Colon (tissue), 2 donors: Measurements from ENCODE around the gene LSS.
"Not testable (repeated sequence)": the region's sequence is repeated elsewhere in the genome, so short reads cannot be mapped to it uniquely, and the experiment has no call there.

ENCODE experiments used
- FAIRE-seq: peaks from 2 replicates; lab custom pipeline; 2012; peaks lifted over from hg19 to GRCh38; lab: Jason Lieb, UNC
- donor health status: control.
- donor health status: control.

The LSS gene

GRCh38 chr21:46185716-46186115 is 42.9 kb downstream of the LSS start:
- no peak for FAIRE-seq

GRCh38 chr21:46184625-46185555 is 43.7 kb downstream of the LSS start:
- FAIRE-seq, result no peak

GRCh38 chr21:46183910-46184624 is 44.5 kb downstream of the LSS start, which contains the start of gene SPATC1L:
TSS of gene SPATC1L (minus strand) at chr21:46184459. CDS start at chr21:46182816, 1,643 bp downstream.
- FAIRE-seq, result no peak

GRCh38 chr21:46183337-46183909 is 45.2 kb downstream of the LSS start:
- not testable (repeated sequence) for FAIRE-seq

- FAIRE-seq, result no peak
Observed at GRCh38 chr21:46182548-46183336, 45.8 kb downstream of the LSS start.

GRCh38 chr21:46181953-46182547 is 46.5 kb downstream of the LSS start:
- FAIRE-seq, result no peak

- FAIRE-seq, result no peak
Observed at GRCh38 chr21:46181436-46181835, 47.1 kb downstream of the LSS start.

GRCh38 chr21:46180778-46181391 is 47.7 kb downstream of the LSS start:
- no peak for FAIRE-seq

- FAIRE-seq, result no peak
Observed at GRCh38 chr21:46180079-46180722, 48.4 kb downstream of the LSS start.

GRCh38 chr21:46179708-46180078 is 48.9 kb downstream of the LSS start:
- FAIRE-seq, result no peak

- FAIRE-seq, result no peak
Observed at GRCh38 chr21:46178961-46179360, 49.6 kb downstream of the LSS start.

- not testable (repeated sequence) for FAIRE-seq
Observed at GRCh38 chr21:46176443-46177129, 52.0 kb downstream of the LSS start.

GRCh38 chr21:46173573-46173972 is 55.0 kb downstream of the LSS start:
- no peak for FAIRE-seq

- no peak for FAIRE-seq
Observed at GRCh38 chr21:46172863-46173528, 55.6 kb downstream of the LSS start.

- FAIRE-seq, result no peak
Observed at GRCh38 chr21:46171996-46172862, 56.3 kb downstream of the LSS start.

GRCh38 chr21:46171585-46171984 is 57.0 kb downstream of the LSS start:
- no peak for FAIRE-seq

- not testable (repeated sequence) for FAIRE-seq
Observed at GRCh38 chr21:46170436-46171193, 58.0 kb downstream of the LSS start.
